WTC11 (cell line): ENCODE measurements around the gene CLGN. TPM values are rescaled to one million over a fixed set of nuclear protein-coding genes. Genes with fewer than 3 reads are reported as not detected.

Source experiments
- ATAC-seq: fragments of 200-7000 bp; cut with Tn5 transposase; 2 replicates; pipeline ENCODE4 v1.10.0; 2021; ENCODE audit warnings: mild to moderate bottlenecking, moderate library complexity
- CTCF ChIA-PET: fragments of 300-600 bp; sonication (Branson Sonifier 250); formaldehyde crosslinking; loops from one replicate; lab custom pipeline; 2021; ENCODE audit warnings: antibody characterized with exemption; lab: Charles Lee
- POLR2A ChIA-PET: fragments of 350-600 bp; sonication (Branson Sonifier 250); formaldehyde crosslinking; loops from one replicate; lab custom pipeline; 2021; ENCODE audit warnings: antibody characterized with exemption; lab: Charles Lee
- DNase-seq: peaks from one replicate; pipeline ENCODE4 v3.0.0; 2021; ENCODE audit warnings: low spot score
- H3K27ac Mint-ChIP-seq: 2 replicates; pipeline ENCODE4 v1.8.0; 2021; ENCODE audit warnings: mixed read lengths
- H3K27me3 Mint-ChIP-seq: 2 replicates; pipeline ENCODE4 v1.8.0; 2021; ENCODE audit warnings: low read depth, mild to moderate bottlenecking, moderate library complexity, mixed read lengths
- H3K36me3 Mint-ChIP-seq: 2 replicates; pipeline ENCODE4 v1.8.0; 2021; ENCODE audit warnings: mixed read lengths
- H3K4me1 Mint-ChIP-seq: 2 replicates; pipeline ENCODE4 v1.8.0; 2022; ENCODE audit warnings: mixed read lengths
- H3K4me3 Mint-ChIP-seq: 2 replicates; pipeline ENCODE4 v1.8.0; 2021; ENCODE audit warnings: mild to moderate bottlenecking, moderate library complexity, mixed read lengths
- H3K9me3 Mint-ChIP-seq: 2 replicates; pipeline ENCODE4 v1.8.0; 2021; ENCODE audit warnings: mixed read lengths
- ARID4B ChIP-seq: sonication (generic); formaldehyde crosslinking; IDR thresholded peaks from 2 replicates; pipeline ENCODE4 v1.8.0; 2023; ENCODE audit warnings: missing genetic modification reagents, mild to moderate bottlenecking, borderline replicate concordance
- CBFB ChIP-seq: sonication (generic); formaldehyde crosslinking; IDR thresholded peaks from 2 replicates; pipeline ENCODE4 v1.8.1; 2022; ENCODE audit warnings: mild to moderate bottlenecking, low read depth, missing genetic modification reagents
- ELF4 ChIP-seq: sonication (generic); formaldehyde crosslinking; IDR thresholded peaks from 2 replicates; pipeline ENCODE4 v1.8.1; 2022; ENCODE audit warnings: low read depth, mild to moderate bottlenecking, moderate library complexity, missing genetic modification reagents
- ESRRA ChIP-seq: sonication (generic); formaldehyde crosslinking; IDR thresholded peaks from 2 replicates; pipeline ENCODE4 v1.8.1; 2022; ENCODE audit warnings: mild to moderate bottlenecking, missing genetic modification reagents, borderline replicate concordance
- FOXK1 ChIP-seq: sonication (generic); formaldehyde crosslinking; IDR thresholded peaks from 2 replicates; pipeline ENCODE4 v1.8.0; 2022; ENCODE audit warnings: mild to moderate bottlenecking, moderate library complexity, missing genetic modification reagents
- FOXP1 ChIP-seq: sonication (generic); formaldehyde crosslinking; IDR thresholded peaks from 2 replicates; pipeline ENCODE4 v1.8.0; 2022; ENCODE audit warnings: missing genetic modification reagents, mild to moderate bottlenecking, moderate library complexity, borderline replicate concordance
- NFATC4 ChIP-seq: fragments of 250-450 bp; sonication (Bioruptor Pico); IDR thresholded peaks from 2 replicates; pipeline ENCODE4 v1.9.0; 2021; ENCODE audit warnings: mild to moderate bottlenecking
- NR1H2 ChIP-seq: sonication (generic); formaldehyde crosslinking; IDR thresholded peaks from 2 replicates; pipeline ENCODE4 v1.9.0; 2021; ENCODE audit warnings: mild to moderate bottlenecking, moderate library complexity, missing genetic modification reagents
- SOX15 ChIP-seq: fragments of 250-450 bp; sonication (Bioruptor Pico); IDR thresholded peaks from 2 replicates; pipeline ENCODE4 v1.9.0; 2021; ENCODE audit warnings: mild to moderate bottlenecking
- ZBTB21 ChIP-seq: sonication (generic); formaldehyde crosslinking; IDR thresholded peaks from 2 replicates; pipeline ENCODE4 v1.8.1; 2023; ENCODE audit warnings: mild to moderate bottlenecking, missing genetic modification reagents, borderline replicate concordance
- ZNF219 ChIP-seq: sonication (generic); formaldehyde crosslinking; IDR thresholded peaks from 2 replicates; pipeline ENCODE4 v1.8.0; 2023; ENCODE audit warnings: missing genetic modification reagents, mild to moderate bottlenecking, borderline replicate concordance
- ZNF281 ChIP-seq: sonication (generic); formaldehyde crosslinking; IDR thresholded peaks from 2 replicates; pipeline ENCODE4 v1.8.0; 2023; ENCODE audit warnings: mild to moderate bottlenecking, missing genetic modification reagents
- total RNA-seq: library from RNA; stranded (reverse); gene quantifications from 3 replicates; pipeline ENCODE4 v1.2.3, GENCODE V29; 2021
- TF ChIP-seq, protein P1 (sequence below): fragments of 250-450 bp; sonication (Bioruptor Pico); conservative IDR thresholded peaks from 2 replicates; pipeline ENCODE4 v1.9.0; 2021; ENCODE audit warnings: mild to moderate bottlenecking
- TF ChIP-seq, protein P2 (sequence below): sonication (generic); formaldehyde crosslinking; conservative IDR thresholded peaks from 2 replicates; pipeline ENCODE4 v1.8.1; 2023; ENCODE audit warnings: mild to moderate bottlenecking, low read depth, missing genetic modification reagents, moderate library complexity
- TF ChIP-seq, protein P3 (sequence below): sonication (generic); formaldehyde crosslinking; IDR thresholded peaks from 2 replicates; pipeline ENCODE4 v1.8.1; 2023; ENCODE audit warnings: mild to moderate bottlenecking, missing genetic modification reagents

The CLGN gene
- total RNA-seq, 1 experiment from 2014 or later: 2.3 TPM

- ChIA-PET CTCF (interaction anchor here (1.0 to 3.3 kb wide), 9 partner anchors 13 to 327 kb away, joined by 3 to 84 read pairs (median 7); partner anchors contain the start of genes CLGN and ELMOD2), POLR2A (interaction anchor here (1.0 to 1.9 kb wide), 8 partner anchors 11 to 383 kb away, joined by 3 to 11 read pairs (median 6); partner anchors contain the start of genes CLGN, MGAT4D and TBC1D9)
- no peaks in the 10 kb centered on the region for H3K27me3 Mint-ChIP-seq
- no peak overlapping the region for H3K4me3 Mint-ChIP-seq
- H3K27ac Mint-ChIP-seq: peak overlapping the region; percentile 91
- DNase-seq: no peak
- no peak for ATAC-seq
- TF ChIP-seq FOXP1 (CRISPR knock-in tag) (no peak), ZNF219 (CRISPR knock-in tag) (no peak), ARID4B (no peak), NR1H2 (CRISPR knock-in tag) (no peak), ELF4 (no peak), FOXK1 (no peak)
- TF ChIP-seq, protein P1, sequence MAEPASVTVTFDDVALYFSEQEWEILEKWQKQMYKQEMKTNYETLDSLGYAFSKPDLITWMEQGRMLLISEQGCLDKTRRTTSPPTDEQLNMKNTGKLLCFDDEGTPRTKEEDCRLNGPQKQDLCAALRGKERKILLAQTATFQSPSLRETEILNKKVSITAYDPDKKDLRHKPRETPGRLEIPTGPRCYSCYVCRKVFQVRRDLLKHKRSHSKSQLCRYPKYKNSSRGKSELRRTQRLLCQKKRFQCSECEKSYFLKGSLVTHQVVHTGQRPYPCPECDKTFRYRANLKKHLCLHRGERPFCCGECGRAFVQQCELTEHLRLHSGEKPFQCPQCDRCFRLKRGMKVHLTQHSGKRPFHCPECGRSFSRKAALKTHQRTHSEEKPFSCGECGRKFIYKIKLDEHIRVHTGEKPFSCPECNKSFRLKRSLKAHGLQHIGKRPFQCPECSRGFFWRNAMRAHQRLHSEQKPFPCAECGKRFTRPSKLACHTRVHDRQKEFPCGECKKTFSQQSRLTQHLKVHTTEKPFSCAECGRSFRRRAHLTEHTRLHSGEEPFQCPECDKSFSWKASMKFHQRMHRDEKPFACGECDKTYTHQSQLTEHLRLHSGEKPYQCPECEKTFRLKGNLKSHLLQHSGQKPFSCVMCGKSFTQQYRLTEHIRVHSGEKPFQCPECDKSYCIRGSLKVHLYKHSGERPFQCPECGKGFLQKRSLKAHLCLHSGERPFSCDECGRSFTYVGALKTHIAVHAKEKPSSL: no peak
- TF ChIP-seq, protein P2, sequence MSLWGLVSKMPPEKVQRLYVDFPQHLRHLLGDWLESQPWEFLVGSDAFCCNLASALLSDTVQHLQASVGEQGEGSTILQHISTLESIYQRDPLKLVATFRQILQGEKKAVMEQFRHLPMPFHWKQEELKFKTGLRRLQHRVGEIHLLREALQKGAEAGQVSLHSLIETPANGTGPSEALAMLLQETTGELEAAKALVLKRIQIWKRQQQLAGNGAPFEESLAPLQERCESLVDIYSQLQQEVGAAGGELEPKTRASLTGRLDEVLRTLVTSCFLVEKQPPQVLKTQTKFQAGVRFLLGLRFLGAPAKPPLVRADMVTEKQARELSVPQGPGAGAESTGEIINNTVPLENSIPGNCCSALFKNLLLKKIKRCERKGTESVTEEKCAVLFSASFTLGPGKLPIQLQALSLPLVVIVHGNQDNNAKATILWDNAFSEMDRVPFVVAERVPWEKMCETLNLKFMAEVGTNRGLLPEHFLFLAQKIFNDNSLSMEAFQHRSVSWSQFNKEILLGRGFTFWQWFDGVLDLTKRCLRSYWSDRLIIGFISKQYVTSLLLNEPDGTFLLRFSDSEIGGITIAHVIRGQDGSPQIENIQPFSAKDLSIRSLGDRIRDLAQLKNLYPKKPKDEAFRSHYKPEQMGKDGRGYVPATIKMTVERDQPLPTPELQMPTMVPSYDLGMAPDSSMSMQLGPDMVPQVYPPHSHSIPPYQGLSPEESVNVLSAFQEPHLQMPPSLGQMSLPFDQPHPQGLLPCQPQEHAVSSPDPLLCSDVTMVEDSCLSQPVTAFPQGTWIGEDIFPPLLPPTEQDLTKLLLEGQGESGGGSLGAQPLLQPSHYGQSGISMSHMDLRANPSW (CRISPR knock-in tag): no peak
- peaks cover 22% of the 10 kb centered on the region for H3K4me1 Mint-ChIP-seq
- H3K36me3 Mint-ChIP-seq: no peaks in the 10 kb centered on the region
- no peaks in the 10 kb centered on the region for H3K9me3 Mint-ChIP-seq
These were observed 53.3 kb downstream of the CLGN start for GRCh38 chr4:140374130-140374477.

DNA sequence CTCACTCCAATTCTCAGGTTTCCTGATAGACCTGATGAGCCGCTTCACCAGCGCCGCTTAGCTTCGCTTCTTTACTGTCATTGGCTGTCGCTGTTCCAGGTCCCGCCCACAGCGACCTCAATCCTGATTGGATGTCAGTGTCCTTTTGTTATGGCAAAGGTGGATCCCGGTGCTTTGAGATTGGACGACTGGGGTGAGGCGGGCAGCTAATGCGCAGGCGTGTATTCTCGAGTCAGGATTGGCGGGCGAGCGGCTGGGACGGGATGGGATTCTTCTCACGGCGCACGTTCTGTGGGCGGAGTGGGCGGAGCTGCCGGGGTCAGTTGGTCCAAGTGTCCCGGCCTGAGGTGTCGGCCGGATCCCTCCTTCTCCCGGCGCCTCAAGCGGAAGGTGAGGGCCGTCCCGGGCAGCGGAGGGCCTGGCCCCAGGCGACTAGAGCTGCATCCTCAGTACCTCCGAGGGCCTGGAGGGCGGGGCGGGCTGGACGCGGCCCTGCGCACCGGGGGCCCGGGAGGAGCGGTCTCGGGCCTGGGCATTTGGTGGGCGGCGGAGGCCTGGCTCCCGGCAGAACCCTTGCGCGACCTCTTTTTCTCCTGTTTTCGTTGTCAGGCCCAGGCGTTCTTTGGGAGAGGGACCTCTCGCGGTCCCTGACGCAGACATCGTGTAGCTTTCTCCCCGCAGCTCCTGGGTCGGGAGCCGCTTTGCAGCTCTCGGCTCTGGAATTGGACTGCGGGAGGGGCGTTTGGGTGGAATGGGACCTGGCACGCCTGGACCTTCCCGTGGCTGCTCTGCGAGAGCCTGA lies 53.9 kb downstream of the CLGN start, which contains the start of gene SCOC:
Gene SCOC, plus strand, starts transcription at position 319 of the 802 bp plus-strand sequence. CDS start 5,525 bp downstream, outside the sequence.
- Mint-ChIP-seq H3K36me3 (no peaks in the 10 kb centered on the region), H3K9me3 (no peaks in the 10 kb centered on the region), H3K27me3 (no peaks in the 10 kb centered on the region), H3K27ac (peak within 1 kb of the TSS; percentile 91), H3K4me1 (peaks cover 22% of the 10 kb centered on the region), H3K4me3 (no peak within 1 kb of the TSS)
- ChIA-PET POLR2A (interaction anchor here (0.6 to 1.9 kb wide), 13 partner anchors 12 to 383 kb away, joined by 3 to 11 read pairs (median 4); partner anchors contain the start of genes CLGN, ELMOD2, MGAT4D and TBC1D9), CTCF (interaction anchor here (0.8 to 3.3 kb wide), 17 partner anchors 10 to 510 kb away, joined by 3 to 84 read pairs (median 4); partner anchors contain the start of genes CLGN and ELMOD2)
- DNase-seq (peak; percentile 99), ATAC-seq (peak; percentile 95)
- TF ChIP-seq ESRRA (CRISPR knock-in tag) (no peak), NFATC4 (CRISPR knock-in tag) (no peak), FOXP1 (CRISPR knock-in tag) (peak; percentile 61; the same call in 1 of the 2 replicates), CBFB (CRISPR knock-in tag) (no peak), SOX15 (CRISPR knock-in tag) (no peak), ZBTB21 (CRISPR knock-in tag) (peak; percentile 50; the same call in 1 of the 2 replicates), ZNF281 (CRISPR knock-in tag) (no peak; the same call in 1 of the 2 replicates)
- TF ChIP-seq, protein P3, sequence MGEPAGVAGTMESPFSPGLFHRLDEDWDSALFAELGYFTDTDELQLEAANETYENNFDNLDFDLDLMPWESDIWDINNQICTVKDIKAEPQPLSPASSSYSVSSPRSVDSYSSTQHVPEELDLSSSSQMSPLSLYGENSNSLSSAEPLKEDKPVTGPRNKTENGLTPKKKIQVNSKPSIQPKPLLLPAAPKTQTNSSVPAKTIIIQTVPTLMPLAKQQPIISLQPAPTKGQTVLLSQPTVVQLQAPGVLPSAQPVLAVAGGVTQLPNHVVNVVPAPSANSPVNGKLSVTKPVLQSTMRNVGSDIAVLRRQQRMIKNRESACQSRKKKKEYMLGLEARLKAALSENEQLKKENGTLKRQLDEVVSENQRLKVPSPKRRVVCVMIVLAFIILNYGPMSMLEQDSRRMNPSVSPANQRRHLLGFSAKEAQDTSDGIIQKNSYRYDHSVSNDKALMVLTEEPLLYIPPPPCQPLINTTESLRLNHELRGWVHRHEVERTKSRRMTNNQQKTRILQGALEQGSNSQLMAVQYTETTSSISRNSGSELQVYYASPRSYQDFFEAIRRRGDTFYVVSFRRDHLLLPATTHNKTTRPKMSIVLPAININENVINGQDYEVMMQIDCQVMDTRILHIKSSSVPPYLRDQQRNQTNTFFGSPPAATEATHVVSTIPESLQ (CRISPR knock-in tag): no peak
- TF ChIP-seq, protein P1: no peak
